Motor neuron (in vitro differentiated cells): ENCODE results near the gene NEMF. TPM values are rescaled to one million over a fixed set of nuclear protein-coding genes. Genes with fewer than 3 reads are reported as not detected.

Experiments
- ATAC-seq, 8 experiments: fragments of 200-7000 bp; cut with Tn5 transposase; replicated peaks in 6 of 8; 2 replicates each; pipeline ENCODE4 v1.8.0; 2021; ENCODE audit warnings: mild to moderate bottlenecking in 8 of 8, moderate library complexity in 8 of 8
- H3K27ac ChIP-seq, 2 donors: fragments of 250-450 bp; sonication (Bioruptor Pico); 2 replicates each; pipeline ENCODE4 v1.9.0; 2021; ENCODE audit warnings: antibody characterized with exemption in 2 of 2, mild to moderate bottlenecking in 2 of 2, moderate library complexity in 1 of 2
- H3K4me1 ChIP-seq, 2 donors: fragments of 250-450 bp; sonication (Bioruptor Pico); replicated peaks in 1 of 2; 2 replicates each; pipeline ENCODE4 v1.6.1; 2021; ENCODE audit warnings: antibody characterized with exemption in 2 of 2, mild to moderate bottlenecking in 2 of 2, moderate library complexity in 1 of 2
- H3K4me3 ChIP-seq, 5 donors: fragments of 250-450 bp; sonication (Bioruptor Pico); 2 replicates each; pipeline ENCODE4 v1.9.0; 2021; ENCODE audit warnings: antibody characterized with exemption in 5 of 5, mild to moderate bottlenecking in 5 of 5, moderate library complexity in 4 of 5
- WGBS, 10 experiments: fragments of 450-650 bp; shearing (Covaris generic); methylation state at CpG; one replicate each; pipeline ENCODE4 v1.0.0; 2022; 5-methylcytosine and 5-hydroxymethylcytosine counted together
- in situ Hi-C, 9 experiments: fragments of 400-800 bp; cut with MboI; loops; one replicate each; pipeline ENCODE4 v1.15.0; 2021; ENCODE audit warnings: low sequenced_read_pairs in 9 of 9, low pct_unique_long_range_greater_than_20kb in 2 of 9; ENCODE audit not compliant: unreplicated experiment in 9 of 9
- total RNA-seq, 8 experiments: library from RNA; unstranded; fragments of 300-600 nt; gene quantifications; 2 replicates each; pipeline versions ENCODE4 v1.2.3 to v1.2.4, GENCODE V29; 2022

The NEMF gene
- total RNA-seq, 8 experiments from 2014 or later, result 49.3 to 120 (median 69.2) TPM

GRCh38 chr14:49870908-49871307, 18.3 kb upstream of the NEMF start:
- Histone ChIP-seq H3K4me3 (no peak overlapping the region), H3K4me1 (peaks cover 0 to 5% of the 10 kb centered on the region in 2 donors), H3K27ac (no peak overlapping the region)
- WGBS, 10 experiments, result 60 to 86% (median 73%) methylated on average over 1 to 6 of the region's 6 CpGs; no CpG with 5 or more reads in 4 of the 10 experiments
- in situ Hi-C loops, result loop anchor here in 5 of 9 experiments (25.0 kb wide), 1 partner anchor 241 kb away; the partner anchor contains the start of gene VCPKMT (in 5 of the 5)
- ATAC-seq, result no peak

DNA sequence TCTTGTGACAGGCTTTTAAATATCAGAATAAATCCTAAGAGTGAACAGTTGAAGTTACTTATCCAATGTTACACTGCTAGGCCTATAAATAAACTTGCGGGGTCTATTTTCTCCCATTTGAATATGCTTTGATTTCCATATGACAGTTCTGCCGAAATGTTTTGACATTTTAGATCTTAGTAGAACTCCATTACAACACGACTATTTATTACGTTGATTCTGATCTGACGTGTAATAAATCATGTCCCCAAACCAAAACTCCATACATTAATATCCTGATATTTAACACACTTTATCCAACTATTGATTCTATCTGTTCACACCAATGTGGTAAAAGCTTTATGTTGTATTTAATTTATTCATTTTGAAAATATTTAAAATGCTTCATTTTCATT, 16.1 kb upstream of the NEMF start:
- H3K27ac ChIP-seq, result peak overlapping the region; percentile 59 to 60
- H3K4me3 ChIP-seq, result peak overlapping the region; percentile 35 to 51 (median 47)
- peak in 1 of 8 experiments; percentile 1 for ATAC-seq
- peaks cover 3 to 11% of the 10 kb centered on the region in 2 donors for H3K4me1 ChIP-seq
- in situ Hi-C loops, result loop anchor here in 8 of 9 experiments (10.0 to 25.0 kb wide), 2 partner anchors 236 to 244 kb away; partner anchors contain the start of gene VCPKMT (in 5 of the 8)
- 0 to 74% (median 39%) methylated on average over 2 to 5 of the region's 5 CpGs for WGBS, 10 experiments

GRCh38 chr14:49867831-49868719, 15.5 kb upstream of the NEMF start:
- Histone ChIP-seq H3K4me3 (peak overlapping the region; percentile 35 to 51 (median 47)), H3K27ac (peak overlapping the region; percentile 74 to 78), H3K4me1 (peaks cover 3 to 12% of the 10 kb centered on the region in 2 donors)
- peak; percentile 94 to 98 (median 96) for ATAC-seq
- 0 to 37% (median 9%) methylated on average over 2 to 13 of the region's 57 CpGs for WGBS, 10 experiments
- in situ Hi-C loops, result loop anchor here in 8 of 9 experiments (10.0 to 25.0 kb wide), 2 partner anchors 237 to 244 kb away; partner anchors contain the start of gene VCPKMT (in 5 of the 8)

DNA sequence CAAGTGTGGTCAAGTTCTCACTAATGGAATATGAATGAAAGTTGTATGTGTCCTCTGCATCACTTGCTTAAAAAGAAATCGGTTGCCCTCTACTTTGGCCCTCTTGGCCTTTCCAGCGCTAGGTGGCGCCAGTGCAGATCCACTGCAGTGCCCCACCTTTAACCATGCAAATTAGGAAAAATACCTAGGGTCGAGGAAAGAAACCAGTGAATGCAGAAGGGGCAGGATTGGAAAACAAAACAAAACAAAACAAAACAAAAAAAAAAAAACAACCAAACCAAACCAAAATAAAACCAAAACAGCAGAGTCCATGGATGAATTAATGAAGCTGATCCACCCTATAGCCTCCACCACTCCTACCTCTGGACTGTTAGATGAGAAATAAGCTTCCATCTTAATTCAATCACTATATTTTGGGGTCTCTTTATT, 12.9 kb upstream of the NEMF start:
- WGBS, 10 experiments, result 0 to 33% (median 0%) methylated on average over 1 to 4 of the region's 4 CpGs
- Histone ChIP-seq H3K27ac (no peak overlapping the region), H3K4me3 (no peak overlapping the region), H3K4me1 (peaks cover 3 to 12% of the 10 kb centered on the region in 2 donors)
- in situ Hi-C loops, result loop anchor here in 8 of 9 experiments (10.0 to 25.0 kb wide), 2 partner anchors 239 to 247 kb away; partner anchors contain the start of gene VCPKMT (in 5 of the 8)
- ATAC-seq, result no peak

DNA sequence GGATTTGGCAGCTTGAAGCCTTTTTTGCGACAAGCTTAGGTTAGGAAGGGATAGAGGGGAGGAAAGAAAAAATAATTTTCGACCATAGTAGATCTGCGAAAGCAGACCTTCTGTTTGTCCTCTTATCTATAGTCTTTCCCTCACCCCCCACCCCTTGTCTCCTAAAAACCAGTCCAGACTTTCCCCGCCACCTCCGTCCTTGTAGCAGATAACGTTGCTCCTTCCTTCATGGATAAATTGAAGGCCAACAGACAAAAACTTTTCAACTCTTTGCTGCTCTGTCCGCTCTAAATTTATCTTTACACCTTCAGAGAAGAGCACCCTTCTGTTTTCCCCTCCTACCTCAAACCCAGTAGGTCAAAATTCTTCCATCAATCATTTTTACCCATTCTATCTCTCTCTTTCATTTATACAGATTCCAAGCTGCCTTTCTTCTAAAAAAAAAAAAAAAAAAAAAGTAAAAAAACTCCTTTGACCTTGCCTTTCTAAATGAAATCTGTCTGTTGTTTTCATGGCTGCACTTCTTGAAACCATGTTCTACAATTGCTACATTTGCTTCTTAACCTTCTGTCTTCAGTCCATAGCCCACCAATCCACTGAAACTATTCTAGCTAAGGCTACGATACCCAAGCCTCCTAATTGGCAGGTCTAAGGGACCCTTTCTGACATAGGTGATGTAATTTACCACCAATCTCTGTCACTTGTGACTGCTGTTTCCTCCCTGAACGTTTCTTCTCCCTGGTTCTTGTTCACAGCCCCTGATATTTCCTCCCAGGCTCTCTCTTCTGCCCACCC, 11.1 kb upstream of the NEMF start:
- ATAC-seq, result no peak
- peak overlapping the region; percentile 59 to 81 (median 62) for H3K4me3 ChIP-seq
- H3K27ac ChIP-seq, result peak overlapping the region; percentile 74 to 82
- WGBS, 10 experiments, result 5 to 50% (median 24%) methylated on average over 1 to 9 of the region's 9 CpGs
- in situ Hi-C loops, result loop anchor here in 8 of 9 experiments (10.0 to 25.0 kb wide), 2 partner anchors 241 to 249 kb away; partner anchors contain the start of gene VCPKMT (in 5 of the 8)
- H3K4me1 ChIP-seq, result peaks cover 3 to 7% of the 10 kb centered on the region in 2 donors

GRCh38 chr14:49862089-49862673, 9.6 kb upstream of the NEMF start:
- peak overlapping the region; percentile 88 to 93 for H3K27ac ChIP-seq
- peak; percentile 13 to 34 (median 22) for ATAC-seq
- peaks cover 3 to 6% of the 10 kb centered on the region in 2 donors for H3K4me1 ChIP-seq
- H3K4me3 ChIP-seq, result peak overlapping the region; percentile 59 to 81 (median 62)
- 0 to 7% (median 0%) methylated on average over 5 to 21 of the region's 30 CpGs; no CpG with 5 or more reads in 2 of the 10 experiments for WGBS, 10 experiments
- in situ Hi-C loops, result loop anchor here in 8 of 9 experiments (10.0 to 25.0 kb wide), 2 partner anchors 243 to 250 kb away; partner anchors contain the start of gene VCPKMT (in 5 of the 8)

GRCh38 chr14:49861699-49862088, 9.1 kb upstream of the NEMF start:
- in situ Hi-C loops, result loop anchor here in 8 of 9 experiments (10.0 to 25.0 kb wide), 2 partner anchors 243 to 251 kb away; partner anchors contain the start of gene VCPKMT (in 5 of the 8)
- ATAC-seq, result peak in 6 of 8 experiments; percentile 2 to 28 (median 14)

GRCh38 chr14:49860988-49861698, 8.6 kb upstream of the NEMF start:
- WGBS, 10 experiments, result 0 to 90% (median 33%) methylated on average over 1 to 4 of the region's 4 CpGs; no CpG with 5 or more reads in 1 of the 10 experiments
- peak overlapping the region; percentile 88 to 93 for H3K27ac ChIP-seq
- H3K4me1 ChIP-seq, result peaks cover 3 to 6% of the 10 kb centered on the region in 2 donors
- in situ Hi-C loops, result loop anchor here in 8 of 9 experiments (10.0 to 25.0 kb wide), 2 partner anchors 244 to 251 kb away; partner anchors contain the start of gene VCPKMT (in 5 of the 8)
- H3K4me3 ChIP-seq, result peak overlapping the region; percentile 59 to 81 (median 62)
- no peak for ATAC-seq

More at GRCh38 chr14:49861699-49862088, 9.1 kb upstream of the NEMF start:
- peak overlapping the region; percentile 88 to 93 for H3K27ac ChIP-seq
- H3K4me1 ChIP-seq, result peaks cover 3 to 6% of the 10 kb centered on the region in 2 donors
- 0 to 6% (median 0%) methylated on average over 4 to 11 of the region's 12 CpGs; no CpG with 5 or more reads in 1 of the 10 experiments for WGBS, 10 experiments
- H3K4me3 ChIP-seq, result peak overlapping the region; percentile 59 to 81 (median 62)

GRCh38 chr14:49858383-49858782, 5.8 kb upstream of the NEMF start:
- no peak for ATAC-seq
- no peaks in the 10 kb centered on the region for H3K4me1 ChIP-seq
- in situ Hi-C loops, result loop anchor here in 5 of 9 experiments (25.0 kb wide), 1 partner anchor 254 kb away; the partner anchor contains the start of gene VCPKMT (in 5 of the 5)
- H3K27ac ChIP-seq, result no peak overlapping the region
- WGBS, 10 experiments, result 83 to 100% (median 95%) methylated on average over 1 to 3 of the region's 3 CpGs; no CpG with 5 or more reads in 1 of the 10 experiments
- H3K4me3 ChIP-seq, result no peak overlapping the region

DNA sequence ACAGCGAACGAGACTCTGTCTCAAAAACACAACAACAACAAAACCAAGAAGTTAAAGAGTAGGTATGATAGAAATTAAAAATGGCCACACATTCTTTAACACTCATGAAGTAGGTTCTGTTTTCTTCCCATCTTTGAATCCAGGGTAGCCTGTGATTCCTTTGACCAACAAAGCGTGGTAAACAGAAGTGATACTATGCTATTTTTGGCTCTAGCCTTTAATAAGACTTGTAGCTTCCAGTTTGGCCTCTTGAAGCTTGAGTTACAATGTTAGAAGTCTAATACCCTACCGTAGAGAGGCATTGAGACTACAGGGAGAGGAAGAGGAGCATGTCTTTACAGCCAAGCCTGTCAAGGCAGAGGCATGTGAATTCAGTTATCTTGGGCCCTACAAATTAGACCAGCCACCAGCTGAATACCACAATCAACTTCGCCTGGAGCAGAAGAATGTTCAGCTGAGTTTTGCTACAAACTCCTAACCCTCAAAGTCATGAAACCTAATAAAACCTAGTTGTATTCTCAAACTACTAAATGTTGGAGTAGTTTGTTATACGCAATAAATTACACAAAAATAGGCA, 4.9 kb upstream of the NEMF start:
- ATAC-seq, result no peak
- 75 to 100% (median 88%) methylated on average over 1 to 6 of the region's 6 CpGs; no CpG with 5 or more reads in 2 of the 10 experiments for WGBS, 10 experiments
- Histone ChIP-seq H3K4me3 (no peak overlapping the region), H3K27ac (no peak overlapping the region), H3K4me1 (no peaks in the 10 kb centered on the region)
- in situ Hi-C loops, result loop anchor here in 5 of 9 experiments (25.0 kb wide), 1 partner anchor 255 kb away; the partner anchor contains the start of gene VCPKMT (in 5 of the 5)
